ENCODE data around the gene PXDN.

The PXDN gene

GRCh38 chr2:1591978-1592907, 152.1 kb downstream of the PXDN start:
- DNase-seq: peak; percentile 21

- DNase-seq: no peak
These were observed 152.9 kb downstream of the PXDN start for GRCh38 chr2:1591461-1591770.

GRCh38 chr2:1590596-1591460, 153.5 kb downstream of the PXDN start:
- DNase-seq: no peak

- no peak for DNase-seq
These were observed 155.2 kb downstream of the PXDN start for GRCh38 chr2:1588978-1589621.

- no peak for DNase-seq
These were observed 156.0 kb downstream of the PXDN start for GRCh38 chr2:1588051-1588977.

GRCh38 chr2:1586923-1587840, 157.1 kb downstream of the PXDN start:
- DNase-seq: no peak

GRCh38 chr2:1586251-1586922, 157.9 kb downstream of the PXDN start:
- DNase-seq: no peak

- no peak for DNase-seq
These were observed 158.7 kb downstream of the PXDN start for GRCh38 chr2:1585635-1586034.

GRCh38 chr2:1584691-1585485, 159.4 kb downstream of the PXDN start:
- no peak for DNase-seq

- no peak for DNase-seq
These were observed 160.2 kb downstream of the PXDN start for GRCh38 chr2:1584051-1584531.

GRCh38 chr2:1582891-1583341, 161.4 kb downstream of the PXDN start:
- no peak for DNase-seq

- no peak for DNase-seq
These were observed 162.2 kb downstream of the PXDN start for GRCh38 chr2:1581965-1582625.

All from midbrain (tissue), 1 donor.